GM21717 (cell line): ENCODE measurements around the gene BACH2.

Experiments
- ATAC-seq: cut with Tn5 transposase; IDR thresholded peaks from one replicate; pipeline ENCODE4 v1.9.1; 2021; ENCODE audit warnings: mild to moderate bottlenecking, moderate library complexity; ENCODE audit not compliant: unreplicated experiment

Gene BACH2

DNA sequence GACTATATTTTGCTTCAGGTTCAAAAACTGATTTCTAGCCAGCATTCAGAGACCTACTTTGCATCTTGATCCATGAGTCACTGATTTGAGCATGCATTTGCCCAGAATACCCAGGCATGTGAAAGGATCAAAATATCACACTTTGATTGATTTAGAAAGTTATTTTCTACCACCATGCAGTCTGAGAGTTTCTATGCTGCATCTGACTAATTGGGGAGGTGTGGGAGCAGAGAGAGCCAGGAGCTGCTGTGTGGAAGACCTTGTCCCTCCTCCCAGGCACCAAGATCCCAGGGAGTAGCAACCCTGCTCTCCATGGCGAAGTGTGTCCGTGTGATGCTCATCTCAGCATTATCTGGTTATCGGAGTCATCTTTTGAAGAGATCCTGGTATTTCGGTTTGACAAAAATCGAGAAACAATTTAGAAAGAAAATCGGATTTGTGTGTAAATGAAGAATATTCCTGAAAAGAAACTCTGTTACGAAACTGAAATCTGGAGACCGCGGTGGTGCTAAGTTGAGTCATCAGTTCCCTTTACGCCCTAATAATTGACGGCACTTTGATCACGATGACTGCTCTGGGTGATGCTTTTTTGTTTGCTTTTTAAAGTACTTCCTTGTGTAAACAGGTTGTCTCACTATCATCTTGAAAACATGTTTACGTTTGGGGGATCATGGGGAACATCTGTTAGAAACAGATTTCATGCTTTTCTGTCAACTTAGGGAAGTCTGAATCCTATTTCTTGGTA lies 193.4 kb downstream of the BACH2 start:
- peak; percentile 84 for ATAC-seq

DNA sequence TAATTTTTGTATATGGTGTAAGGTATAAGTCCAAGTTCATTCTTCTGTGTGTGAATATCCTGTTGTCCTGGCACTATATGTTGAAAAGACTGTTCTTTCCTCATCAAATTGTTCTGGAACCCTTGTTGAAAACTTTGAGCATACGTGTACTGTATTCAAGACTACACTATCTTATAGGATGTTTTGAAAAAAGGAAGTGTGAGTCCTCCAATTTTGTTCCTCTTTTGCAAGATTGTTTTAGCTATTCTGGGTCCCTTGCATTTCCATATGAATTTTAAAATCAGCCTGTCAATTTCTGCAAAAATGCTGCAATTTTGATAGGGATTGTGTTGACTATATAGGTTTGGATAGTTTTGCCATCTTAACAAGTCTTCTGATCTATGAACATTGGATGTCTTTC lies 195.2 kb downstream of the BACH2 start:
- no peak for ATAC-seq

DNA sequence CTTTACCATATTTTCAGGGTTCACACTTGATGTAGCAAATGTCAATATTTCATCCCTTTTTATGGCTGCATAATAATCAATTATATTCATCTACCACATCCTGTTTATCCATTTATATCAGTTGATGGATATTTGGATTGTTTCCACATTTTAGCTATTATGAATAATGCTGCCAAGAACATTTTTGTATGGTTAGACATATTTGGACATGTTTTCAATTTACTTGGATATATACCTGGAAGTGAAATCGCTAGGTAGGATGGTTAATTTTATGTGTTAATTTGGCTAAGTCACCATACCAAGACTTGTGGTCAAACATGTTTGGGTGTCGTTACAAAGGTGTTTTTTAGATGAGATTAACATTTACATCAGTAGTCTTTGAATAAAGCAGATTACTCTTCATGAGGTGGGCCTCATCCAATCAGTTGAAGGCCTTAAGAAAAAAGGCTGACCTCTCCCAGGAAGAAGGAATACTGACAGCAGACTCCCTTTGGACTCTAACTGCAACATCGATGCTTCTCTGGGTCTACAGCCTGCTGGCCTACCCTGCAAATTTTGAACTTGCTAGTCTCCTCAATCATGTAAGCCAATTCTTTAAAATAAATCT lies 196.5 kb downstream of the BACH2 start:
- no peak for ATAC-seq

DNA sequence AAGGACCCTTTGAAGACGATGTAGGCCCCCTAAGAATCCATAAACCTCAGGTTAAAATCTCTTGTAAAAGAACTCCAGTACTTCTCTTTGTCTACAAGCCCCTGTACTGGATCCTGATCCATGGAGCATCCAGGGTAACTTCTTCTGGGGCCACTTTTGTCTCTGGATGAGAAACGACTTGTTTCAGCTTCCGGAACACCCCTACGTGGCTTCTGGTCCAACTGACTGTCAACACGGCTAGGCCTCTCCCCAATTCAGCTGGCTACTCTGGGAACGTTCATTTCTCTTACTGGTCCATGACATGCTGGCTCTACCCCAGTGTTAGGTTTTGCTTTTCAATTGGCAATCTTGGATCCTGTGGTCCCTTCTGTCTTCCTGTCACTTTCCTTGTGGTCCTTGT lies 198.0 kb downstream of the BACH2 start:
- no peak for ATAC-seq

DNA sequence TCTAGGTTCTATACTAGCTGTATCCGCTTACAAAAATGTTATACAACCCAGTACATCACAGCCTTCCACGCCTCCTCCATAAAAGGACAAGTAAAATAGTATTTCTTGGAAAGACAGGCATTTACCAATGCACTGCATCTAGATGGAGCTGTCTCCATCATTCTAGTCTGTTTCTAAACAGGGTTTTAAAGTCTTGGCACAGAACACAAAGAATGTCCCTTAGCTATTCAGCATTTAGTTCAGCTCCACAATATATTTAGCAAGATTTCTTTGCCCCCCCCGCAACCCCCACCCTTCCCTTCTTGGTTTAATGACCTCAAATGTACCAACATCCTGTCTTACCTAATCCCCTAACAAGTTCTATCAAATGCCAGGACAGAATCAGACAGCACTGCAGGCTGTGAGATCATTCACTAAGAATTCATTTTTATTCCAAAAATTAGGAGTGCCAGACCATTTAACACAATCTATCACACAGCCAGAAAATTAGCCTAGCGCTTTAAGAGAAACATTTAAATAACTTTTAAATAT lies 198.6 kb downstream of the BACH2 start:
- no peak for ATAC-seq

DNA sequence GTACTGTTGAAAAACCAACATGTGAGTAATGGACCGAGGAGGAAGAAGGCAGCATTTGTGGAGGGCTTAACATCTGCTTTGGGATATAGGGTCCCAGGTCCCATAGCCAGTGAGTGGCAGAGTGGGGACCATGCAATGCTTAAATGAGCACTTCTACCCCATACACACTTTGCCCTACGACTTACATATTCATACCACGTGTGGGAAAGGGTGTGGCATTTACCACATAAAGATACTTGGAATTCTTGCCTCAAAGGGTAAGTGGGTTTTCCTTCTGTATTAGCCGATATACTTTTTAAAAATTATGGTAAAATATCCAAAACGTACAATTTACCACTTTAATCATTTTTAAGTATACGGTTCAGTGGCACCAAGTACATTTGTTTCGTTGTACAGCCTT lies 199.3 kb downstream of the BACH2 start:
- ATAC-seq, result no peak

DNA sequence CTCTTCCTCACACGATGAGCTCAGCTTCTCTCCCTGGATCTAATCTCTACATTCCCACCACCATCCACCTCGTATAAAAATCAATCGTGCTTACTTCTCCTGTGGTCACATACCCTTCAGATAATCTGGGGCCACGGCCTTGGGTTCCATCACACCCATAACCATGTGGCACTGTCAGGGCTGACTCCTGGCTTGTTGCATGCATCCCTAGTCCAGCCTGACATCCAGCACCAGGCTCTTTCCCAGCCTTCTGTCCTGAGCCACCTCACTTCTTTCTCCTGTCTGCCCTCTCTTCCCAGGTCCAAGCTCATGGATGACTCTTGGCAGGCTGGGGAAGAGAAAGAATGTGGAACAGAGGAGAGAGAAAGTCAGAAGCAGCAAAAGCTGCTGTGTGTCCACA lies 199.8 kb downstream of the BACH2 start:
- ATAC-seq, result no peak

DNA sequence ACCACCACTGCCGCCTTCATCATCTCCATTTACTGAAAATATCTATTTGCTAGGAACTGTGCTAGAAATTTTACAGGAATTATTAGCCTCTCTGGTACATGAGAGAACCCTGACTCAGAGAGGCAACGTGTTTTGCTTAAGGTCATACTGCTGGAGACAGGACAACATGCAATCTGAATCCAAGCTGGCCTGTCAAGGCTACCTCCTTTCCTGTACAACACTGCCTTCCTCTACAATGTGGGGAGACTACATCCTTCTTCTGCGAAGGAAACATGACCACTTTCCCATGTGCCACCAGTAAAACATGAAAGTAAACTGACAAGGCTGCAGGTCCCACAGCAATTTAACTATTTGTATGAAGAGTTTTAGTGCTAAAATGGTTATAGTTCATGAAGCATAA lies 200.9 kb downstream of the BACH2 start:
- no peak for ATAC-seq

DNA sequence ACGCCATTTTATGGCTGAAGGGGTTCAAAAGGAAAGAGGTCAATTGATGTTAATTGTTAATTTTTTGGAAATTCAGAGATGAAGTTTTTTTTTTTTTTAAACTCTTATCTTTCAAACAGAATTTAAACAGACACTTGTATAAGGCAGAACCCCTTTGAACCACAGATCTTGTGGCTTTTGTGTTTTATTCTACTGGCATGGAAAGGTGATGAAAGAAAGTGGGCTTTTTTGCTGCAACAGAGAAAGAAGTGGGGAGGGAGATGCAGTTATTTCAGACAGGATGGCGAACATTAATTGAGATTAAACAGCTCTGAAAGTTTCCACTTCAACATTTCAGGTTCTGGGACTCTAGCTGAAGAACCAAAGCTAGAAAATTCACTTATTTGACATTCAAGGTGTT lies 201.5 kb downstream of the BACH2 start:
- ATAC-seq, result no peak

DNA sequence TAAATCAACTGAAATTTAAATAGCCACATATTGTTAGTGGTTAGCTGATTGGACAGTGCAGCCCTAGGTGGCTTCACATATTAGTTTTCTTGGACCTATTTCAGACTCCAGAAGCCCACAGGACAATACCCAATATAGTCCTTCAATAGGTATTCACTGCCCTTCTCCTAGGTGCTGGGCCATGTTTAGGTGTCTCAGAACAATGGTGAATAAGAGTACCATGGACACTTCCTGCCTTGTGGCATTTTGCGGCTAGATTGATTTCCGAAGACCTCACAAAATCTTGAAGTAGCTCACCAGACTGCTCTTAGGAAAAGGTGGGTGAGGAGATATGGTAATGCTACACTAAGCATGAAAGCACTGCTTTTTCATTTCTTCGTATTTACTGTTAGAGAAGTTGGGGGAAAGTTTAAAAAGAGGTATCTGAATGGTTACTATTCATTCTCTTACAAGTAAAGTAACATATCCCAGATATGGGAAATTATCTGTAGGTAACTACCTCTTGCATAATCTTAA lies 203.0 kb downstream of the BACH2 start:
- no peak for ATAC-seq

DNA sequence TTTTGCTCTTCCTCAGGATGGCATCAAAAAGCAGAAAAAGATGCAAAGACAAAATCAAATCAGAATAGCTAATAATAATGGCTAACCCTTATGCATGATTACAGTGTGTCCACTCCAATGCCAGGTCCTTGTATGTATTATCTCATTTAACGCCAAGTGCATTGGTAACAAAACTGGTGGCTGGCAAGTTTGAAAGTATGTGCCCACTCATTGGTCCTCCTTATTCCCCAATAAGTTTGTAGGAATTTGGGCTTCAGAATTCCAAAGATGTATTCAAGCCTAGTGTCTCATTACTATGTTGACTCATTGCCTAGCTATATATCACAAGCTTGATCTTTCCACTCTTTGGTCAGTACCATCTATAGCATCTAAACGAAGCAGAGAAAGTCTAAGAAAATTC lies 205.8 kb downstream of the BACH2 start:
- ATAC-seq, result no peak

DNA sequence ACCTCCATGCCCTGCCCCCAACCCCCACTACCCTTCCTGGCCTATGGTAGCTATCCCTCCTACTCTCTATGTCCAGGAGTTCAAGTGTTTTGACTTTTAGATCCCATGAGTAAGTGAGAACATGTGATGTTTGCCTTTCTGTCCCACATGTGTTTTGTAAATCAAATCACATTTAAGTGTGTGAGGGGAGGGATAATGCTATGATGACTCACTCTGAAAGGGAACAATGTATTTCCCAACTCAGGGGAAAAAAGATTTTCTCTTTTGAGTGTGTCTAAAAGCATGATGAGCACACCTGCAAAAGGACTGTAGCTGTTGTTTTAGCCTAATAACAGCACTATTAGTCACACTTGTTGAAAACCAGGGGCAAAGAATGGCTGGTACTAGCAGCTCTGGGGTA lies 208.6 kb downstream of the BACH2 start:
- ATAC-seq, result no peak

DNA sequence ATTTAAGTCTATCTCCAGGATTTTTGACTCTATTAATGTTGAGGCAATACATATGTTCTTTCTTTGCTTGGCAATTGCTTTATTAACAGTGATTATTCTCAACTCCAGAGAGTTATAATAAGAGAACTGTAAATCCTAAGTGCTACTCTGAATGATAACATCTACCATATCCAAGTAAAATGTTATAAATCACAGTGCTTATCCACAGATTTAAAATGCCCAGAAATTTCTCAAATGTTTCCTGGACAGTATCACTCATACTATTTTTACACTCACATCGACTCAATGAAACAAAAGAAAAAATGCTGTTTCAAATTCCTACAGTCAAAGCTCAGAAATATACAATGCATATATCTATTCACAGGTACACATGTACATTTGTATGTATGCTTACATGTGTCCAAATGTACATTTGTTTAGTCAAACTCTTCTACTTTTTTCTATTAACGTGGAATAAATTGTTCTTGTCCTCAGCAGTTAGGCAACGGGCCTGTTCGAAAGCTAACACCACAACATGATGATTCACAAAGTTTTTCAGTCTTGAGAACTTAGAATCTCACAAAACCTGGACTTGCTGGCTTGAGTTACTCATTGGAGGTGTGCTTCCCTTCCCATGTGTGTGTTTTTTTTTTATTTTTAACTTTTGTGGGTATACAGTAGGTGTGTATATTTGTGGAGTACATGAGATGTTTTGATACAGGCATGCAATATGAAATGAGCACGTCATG lies 209.4 kb downstream of the BACH2 start:
- ATAC-seq, result no peak

DNA sequence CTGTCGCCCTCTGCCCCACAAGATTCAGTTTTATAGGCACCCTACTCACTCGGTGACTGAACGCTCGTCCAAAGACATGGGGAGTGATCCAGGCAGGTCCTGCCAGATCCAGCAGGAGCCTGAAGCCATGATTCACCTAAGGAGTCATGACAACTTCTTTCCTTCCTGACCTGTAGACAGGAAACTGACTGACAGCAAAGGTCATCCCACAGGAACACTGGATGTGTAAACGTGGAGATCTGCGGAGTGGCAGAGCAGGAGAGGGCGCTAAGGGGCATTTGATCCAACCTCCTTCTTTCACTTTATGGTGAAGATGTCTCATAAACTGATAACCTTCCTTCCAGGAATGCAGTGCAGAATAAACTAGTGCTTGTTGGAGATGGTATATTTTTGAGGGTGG lies 210.1 kb downstream of the BACH2 start:
- no peak for ATAC-seq

DNA sequence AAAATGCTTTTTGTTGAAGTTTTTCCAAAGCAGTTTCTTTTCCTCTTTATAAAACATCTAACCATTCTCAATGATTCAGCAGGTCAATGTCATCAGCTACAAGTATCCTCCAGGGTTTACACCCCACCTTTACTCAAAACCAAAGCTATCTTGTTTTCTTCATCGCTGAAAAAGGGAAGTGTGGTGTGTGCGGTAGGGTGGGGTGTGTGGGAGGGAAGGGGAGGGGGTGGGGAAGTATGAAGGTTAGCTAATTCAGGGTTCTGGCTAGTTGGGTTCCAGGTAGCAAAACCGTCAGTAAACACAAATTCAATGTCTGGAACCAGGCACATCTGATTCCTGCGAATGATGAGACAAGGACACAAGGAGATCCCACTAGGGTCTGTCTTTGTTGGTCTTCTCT lies 212.8 kb downstream of the BACH2 start:
- peak; percentile 37 for ATAC-seq

DNA sequence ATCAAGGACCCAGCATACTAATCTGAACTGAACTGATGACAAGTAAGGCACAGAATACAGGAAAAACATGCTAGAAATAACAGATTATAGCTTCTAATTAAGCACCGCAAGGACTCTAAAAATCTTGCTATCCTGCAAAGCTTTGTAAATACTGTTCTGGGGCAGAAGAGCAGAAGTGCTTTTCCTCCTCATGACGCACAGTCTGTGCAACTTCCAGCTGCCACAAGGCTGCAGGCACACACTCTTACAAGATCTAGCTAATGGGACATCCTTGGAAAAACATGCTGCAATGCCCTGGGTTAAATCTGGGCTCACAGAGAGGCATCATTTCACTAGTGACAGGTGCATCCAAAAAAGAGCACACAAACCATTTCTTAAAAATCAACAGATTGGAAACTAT lies 213.8 kb downstream of the BACH2 start:
- no peak for ATAC-seq

DNA sequence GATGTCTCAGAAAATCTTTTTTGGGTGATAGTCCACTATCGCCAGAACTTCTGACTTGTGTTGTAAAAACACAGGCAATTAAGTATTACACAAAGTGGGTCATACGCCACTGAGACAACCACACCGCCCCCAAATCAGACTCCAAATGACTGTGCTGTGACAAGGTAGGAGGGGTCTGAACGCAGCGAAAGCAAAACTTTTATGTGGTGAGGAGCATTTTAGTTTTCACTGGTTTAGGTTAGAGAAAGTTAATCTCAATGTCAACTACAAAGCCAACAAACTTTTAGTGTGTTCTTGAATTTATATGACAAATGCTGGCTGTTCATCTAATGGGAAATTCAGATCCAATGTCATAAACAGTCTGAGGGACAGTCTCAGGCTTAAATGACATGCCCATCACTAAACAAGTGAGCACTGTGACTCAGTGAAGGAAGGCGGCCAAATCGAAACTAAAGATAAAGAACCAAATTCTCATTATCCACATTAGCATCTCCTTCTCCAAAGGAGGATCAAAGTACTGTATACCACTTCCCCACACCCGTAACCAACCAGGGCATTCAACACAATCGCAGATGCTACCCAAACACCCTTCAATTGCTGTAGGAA lies 215.7 kb downstream of the BACH2 start:
- ATAC-seq, result peak; percentile 82

DNA sequence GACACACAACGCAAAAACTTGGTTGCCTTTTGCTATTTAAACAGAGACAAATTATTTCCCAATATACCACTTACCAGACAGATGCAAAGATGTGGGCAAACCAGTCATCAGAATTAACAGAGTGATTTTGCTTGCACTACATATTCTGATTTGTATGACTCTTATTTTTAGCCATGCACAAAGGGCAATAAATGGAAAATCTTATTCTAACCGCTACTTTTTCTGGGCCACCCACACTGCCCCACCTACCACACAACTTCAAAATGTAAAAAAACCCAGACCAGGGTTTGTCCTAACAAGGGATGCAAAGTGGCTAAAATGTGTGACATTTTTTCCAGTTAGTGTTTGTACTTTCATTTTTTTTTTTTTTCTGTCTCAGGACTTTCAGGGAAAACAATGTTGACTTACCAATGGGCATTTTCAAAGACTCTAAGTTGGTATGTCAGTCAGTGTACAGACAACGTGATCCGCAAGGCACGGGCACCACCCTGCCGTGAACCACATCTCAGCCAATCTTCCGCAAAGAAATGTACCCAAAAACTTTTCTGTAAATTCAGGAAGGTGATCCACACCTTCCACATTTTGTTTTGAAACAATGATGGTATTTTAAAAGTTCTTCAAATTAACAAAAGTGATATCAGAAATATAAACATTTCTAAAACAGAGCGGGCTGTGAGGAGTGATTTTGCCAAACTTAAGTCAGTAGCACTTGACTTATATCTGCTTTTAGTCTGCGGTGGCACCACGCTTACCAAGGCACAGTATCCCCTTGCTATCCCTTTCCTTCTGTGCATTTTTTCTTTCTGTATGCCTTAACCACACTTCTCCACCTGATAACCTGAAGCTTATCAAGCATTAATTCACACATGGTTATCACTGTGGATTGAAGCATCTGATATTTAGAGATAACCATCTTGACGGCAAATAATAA lies 216.8 kb downstream of the BACH2 start:
- ATAC-seq, result no peak

DNA sequence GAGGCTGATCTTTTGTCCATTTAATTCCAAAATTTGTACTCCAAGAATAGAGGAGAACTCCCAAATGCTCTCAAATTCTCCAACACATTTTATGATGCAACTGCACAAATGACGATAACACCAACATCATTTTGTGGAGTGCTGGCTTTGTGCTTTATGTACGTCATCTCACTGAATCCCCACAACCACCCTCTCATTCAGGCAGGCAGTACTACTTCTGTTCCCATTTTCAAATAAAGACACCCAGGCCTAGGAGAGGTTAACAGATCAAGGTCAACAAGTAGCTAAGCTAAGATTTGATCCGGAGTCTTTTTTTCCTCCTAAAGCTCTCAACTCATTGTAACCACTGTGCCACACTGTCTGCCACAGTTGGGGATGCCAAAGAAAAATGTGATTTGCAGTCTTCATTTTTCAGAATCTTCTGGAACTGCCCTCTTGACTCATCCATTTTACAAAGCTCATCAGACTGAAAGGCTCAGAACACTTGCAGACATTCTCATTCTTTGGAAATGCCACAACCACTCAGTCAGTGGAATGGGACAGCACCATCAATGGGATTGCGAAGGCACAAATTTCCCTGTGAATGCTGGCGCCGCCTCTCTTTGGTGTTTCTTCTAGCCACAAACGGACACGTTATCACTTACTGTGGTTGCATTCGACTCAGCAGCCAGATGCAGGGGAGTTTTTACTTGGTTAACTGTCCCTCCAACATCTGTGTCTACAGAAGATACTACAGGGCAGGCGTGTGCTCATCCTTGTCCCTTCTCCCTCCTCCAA lies 217.9 kb downstream of the BACH2 start:
- ATAC-seq, result no peak
